ENCODE measurements around the gene C18orf63. TPM values are rescaled to one million over a fixed set of nuclear protein-coding genes. Genes with fewer than 3 reads are reported as not detected.

The C18orf63 gene
- total RNA-seq, 1 experiment from 2014 or later: not detected

- H3K4me3 Mint-ChIP-seq (ENCODE audit: unreplicated experiment): no peak overlapping the region
- no TSS peak for BruUV-seq (replicated peaks)
- intact Hi-C loops (cut with micrococcal nuclease): no loop called here
- ChIA-PET CTCF (interaction anchor here (0.5 to 1.5 kb wide), 5 partner anchors 20 to 1702 kb away, joined by 3 to 7 read pairs (median 3); no protein-coding TSS in a partner anchor), POLR2A (no interaction called here)
- no peak for TF ChIP-seq CTCF (IDR thresholded peaks at IDR 0.05; ENCODE audit: unreplicated experiment)
- H3K27me3 Mint-ChIP-seq (ENCODE audit: insufficient read depth, unreplicated experiment): peaks cover 39% of the 10 kb centered on the region
- no peaks in the 10 kb centered on the region for H3K4me1 Mint-ChIP-seq (ENCODE audit: insufficient read depth, unreplicated experiment)
- no peak overlapping the region for H3K27ac Mint-ChIP-seq (ENCODE audit: low read depth, unreplicated experiment)
- no peaks in the 10 kb centered on the region for H3K36me3 Mint-ChIP-seq (ENCODE audit: insufficient read depth, unreplicated experiment)
- no peak for DNase-seq (ENCODE audit: unreplicated experiment)
- no peaks in the 10 kb centered on the region for H3K9me3 Mint-ChIP-seq (ENCODE audit: unreplicated experiment)
Measured at GRCh38 chr18:74373428-74373827, 57.8 kb downstream of the C18orf63 start.

GRCh38 chr18:74375999-74376398 lies 60.4 kb downstream of the C18orf63 start:
- BruUV-seq (replicated peaks): no TSS peak
- CTCF ChIA-PET: interaction anchor here (0.8 to 1.4 kb wide), 3 partner anchors 11 to 117 kb away, joined by 3 to 5 read pairs (median 4); no protein-coding TSS in a partner anchor
- no peak overlapping the region for H3K27ac Mint-ChIP-seq (ENCODE audit: low read depth, unreplicated experiment)

GRCh38 chr18:74376523-74376922 lies 60.9 kb downstream of the C18orf63 start:
- BruUV-seq (replicated peaks): no TSS peak
- H3K9me3 Mint-ChIP-seq (ENCODE audit: unreplicated experiment): no peaks in the 10 kb centered on the region
- H3K27ac Mint-ChIP-seq (ENCODE audit: low read depth, unreplicated experiment): no peak overlapping the region
- no peak for DNase-seq (ENCODE audit: unreplicated experiment)
- no peak overlapping the region for H3K4me3 Mint-ChIP-seq (ENCODE audit: unreplicated experiment)
- ChIA-PET POLR2A (no interaction called here), CTCF (interaction anchor here (0.8 to 1.4 kb wide), 2 partner anchors 11 to 117 kb away, joined by 3 to 4 read pairs; no protein-coding TSS in a partner anchor)
- no peaks in the 10 kb centered on the region for H3K36me3 Mint-ChIP-seq (ENCODE audit: insufficient read depth, unreplicated experiment)
- intact Hi-C loops (cut with micrococcal nuclease): no loop called here
- TF ChIP-seq CTCF (IDR thresholded peaks at IDR 0.05; ENCODE audit: unreplicated experiment): no peak
- H3K4me1 Mint-ChIP-seq (ENCODE audit: insufficient read depth, unreplicated experiment): no peaks in the 10 kb centered on the region
- peaks cover 8% of the 10 kb centered on the region for H3K27me3 Mint-ChIP-seq (ENCODE audit: insufficient read depth, unreplicated experiment)

More at GRCh38 chr18:74375999-74376398, 60.4 kb downstream of the C18orf63 start:
- no peak for TF ChIP-seq CTCF (IDR thresholded peaks at IDR 0.05; ENCODE audit: unreplicated experiment)
- DNase-seq (ENCODE audit: unreplicated experiment): no peak
- Mint-ChIP-seq H3K36me3 (ENCODE audit: insufficient read depth, unreplicated experiment) (no peaks in the 10 kb centered on the region), H3K4me1 (ENCODE audit: insufficient read depth, unreplicated experiment) (no peaks in the 10 kb centered on the region), H3K4me3 (ENCODE audit: unreplicated experiment) (no peak overlapping the region), H3K27me3 (ENCODE audit: insufficient read depth, unreplicated experiment) (peaks cover 13% of the 10 kb centered on the region), H3K9me3 (ENCODE audit: unreplicated experiment) (no peaks in the 10 kb centered on the region)
- POLR2A ChIA-PET: no interaction called here
- intact Hi-C loops (cut with micrococcal nuclease): no loop called here

GRCh38 chr18:74377776-74378175 lies 62.1 kb downstream of the C18orf63 start:
- no peak overlapping the region for H3K27ac Mint-ChIP-seq (ENCODE audit: low read depth, unreplicated experiment)
- no peaks in the 10 kb centered on the region for H3K9me3 Mint-ChIP-seq (ENCODE audit: unreplicated experiment)
- no peak for TF ChIP-seq CTCF (IDR thresholded peaks at IDR 0.05; ENCODE audit: unreplicated experiment)
- CTCF ChIA-PET: interaction anchor here (0.6 to 0.9 kb wide), 2 partner anchors 10 to 174 kb away, joined by 3 read pairs; no protein-coding TSS in a partner anchor
- DNase-seq (ENCODE audit: unreplicated experiment): no peak
- no peaks in the 10 kb centered on the region for H3K36me3 Mint-ChIP-seq (ENCODE audit: insufficient read depth, unreplicated experiment)
- intact Hi-C loops (cut with micrococcal nuclease): no loop called here
- no peak overlapping the region for H3K4me3 Mint-ChIP-seq (ENCODE audit: unreplicated experiment)
- H3K27me3 Mint-ChIP-seq (ENCODE audit: insufficient read depth, unreplicated experiment): no peaks in the 10 kb centered on the region
- H3K4me1 Mint-ChIP-seq (ENCODE audit: insufficient read depth, unreplicated experiment): no peaks in the 10 kb centered on the region
- POLR2A ChIA-PET: interaction anchor here (0.6 kb wide), 1 partner anchor 13 kb away, joined by 3 read pairs; no protein-coding TSS in a partner anchor
- BruUV-seq (replicated peaks): no TSS peak
